SW 1271 (cell line): ENCODE measurements around the gene TMEM184B.

Experiments used
- DNase-seq, 2 experiments: peaks; one replicate each; lab custom pipeline; 2025; lab: John Stamatoyannopoulos, UW

The TMEM184B gene

DNA sequence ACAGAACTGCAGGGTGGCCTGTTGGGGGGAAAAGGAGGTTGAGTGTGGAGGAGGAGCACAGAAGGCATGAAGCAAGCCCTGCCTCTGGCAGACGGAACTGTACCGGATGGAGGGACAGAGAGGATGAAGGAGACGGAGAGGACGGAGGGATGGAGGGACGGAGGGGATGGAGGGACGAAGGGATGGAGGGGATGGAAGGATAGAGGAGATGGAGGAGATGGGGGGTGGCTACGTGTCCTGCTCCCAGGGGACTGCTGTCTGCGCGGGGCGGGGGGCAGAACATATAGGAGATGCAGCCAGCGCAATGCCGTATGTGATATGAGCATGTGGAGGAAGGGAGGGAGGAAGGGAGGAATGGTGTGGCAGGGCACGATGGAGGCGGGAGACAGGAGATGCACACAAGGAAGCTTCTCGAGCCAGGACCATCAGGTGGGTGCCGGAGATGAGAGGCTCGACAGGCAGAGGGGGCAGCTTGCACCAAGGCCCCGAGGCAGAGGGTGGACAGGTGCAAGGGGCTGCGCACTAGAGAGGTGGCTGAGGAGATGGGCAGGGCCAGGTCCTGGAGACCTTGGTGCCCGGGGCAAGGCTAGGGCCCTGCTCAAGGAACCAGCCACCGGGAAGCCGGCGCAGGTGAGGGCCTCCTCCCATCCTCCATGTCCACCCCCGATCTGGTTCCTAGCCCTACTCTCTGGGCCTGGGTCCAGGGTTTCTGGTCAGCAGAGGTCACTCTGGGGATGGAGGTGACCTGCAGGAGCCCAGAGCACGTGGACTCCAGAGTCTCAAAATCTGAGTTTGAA, 45.8 kb downstream of the TMEM184B start:
- DNase-seq = no peak

DNA sequence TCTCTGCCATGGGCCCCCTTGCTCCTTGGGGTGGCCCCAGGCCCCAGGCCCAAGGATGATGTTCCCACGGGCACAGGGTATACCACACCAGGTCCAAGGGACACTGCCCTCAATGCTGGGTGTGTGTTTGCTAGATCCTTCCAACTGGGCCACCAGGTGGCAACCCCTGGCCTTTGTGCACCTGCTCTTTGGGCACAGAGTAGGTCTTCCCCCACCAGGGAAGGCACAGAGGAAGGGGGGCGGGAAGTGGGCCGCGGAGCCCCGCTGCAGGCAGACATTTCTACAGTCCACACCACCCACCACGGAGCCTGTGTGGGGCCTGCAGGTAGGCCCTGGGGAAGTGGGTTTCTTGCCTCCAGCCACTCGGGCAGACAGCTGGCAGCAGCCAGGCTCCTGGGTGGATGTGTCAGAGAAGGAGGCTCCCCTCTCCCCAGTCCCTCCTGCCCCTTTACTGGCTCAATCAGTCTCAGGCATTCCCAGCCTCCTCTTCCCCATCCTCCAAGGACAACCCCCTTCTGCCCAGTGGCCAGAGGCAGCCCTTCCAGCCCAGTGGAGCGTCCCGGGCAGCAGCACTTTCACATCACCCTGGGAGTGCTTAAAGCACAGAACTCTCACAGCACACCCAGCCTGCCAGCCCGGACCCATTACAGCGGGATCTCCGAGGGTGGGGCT, 49.4 kb downstream of the TMEM184B start:
- DNase-seq = no peak

DNA sequence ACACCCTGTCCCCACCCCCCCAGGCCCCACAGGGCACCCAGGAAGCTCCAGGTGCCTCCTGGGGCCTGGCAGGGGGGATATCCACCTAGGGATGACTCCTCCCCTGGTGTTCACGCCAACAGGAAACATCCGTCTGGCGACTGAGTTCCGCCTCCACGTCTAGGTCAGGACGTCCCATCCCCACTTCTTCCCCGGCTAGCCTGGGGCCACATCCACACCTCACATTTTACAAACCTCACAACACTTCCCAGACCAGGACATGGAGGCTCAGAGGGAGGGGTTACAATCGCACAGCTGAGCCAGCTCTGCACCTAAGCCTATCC, 50.1 kb downstream of the TMEM184B start:
- no peak for DNase-seq

DNA sequence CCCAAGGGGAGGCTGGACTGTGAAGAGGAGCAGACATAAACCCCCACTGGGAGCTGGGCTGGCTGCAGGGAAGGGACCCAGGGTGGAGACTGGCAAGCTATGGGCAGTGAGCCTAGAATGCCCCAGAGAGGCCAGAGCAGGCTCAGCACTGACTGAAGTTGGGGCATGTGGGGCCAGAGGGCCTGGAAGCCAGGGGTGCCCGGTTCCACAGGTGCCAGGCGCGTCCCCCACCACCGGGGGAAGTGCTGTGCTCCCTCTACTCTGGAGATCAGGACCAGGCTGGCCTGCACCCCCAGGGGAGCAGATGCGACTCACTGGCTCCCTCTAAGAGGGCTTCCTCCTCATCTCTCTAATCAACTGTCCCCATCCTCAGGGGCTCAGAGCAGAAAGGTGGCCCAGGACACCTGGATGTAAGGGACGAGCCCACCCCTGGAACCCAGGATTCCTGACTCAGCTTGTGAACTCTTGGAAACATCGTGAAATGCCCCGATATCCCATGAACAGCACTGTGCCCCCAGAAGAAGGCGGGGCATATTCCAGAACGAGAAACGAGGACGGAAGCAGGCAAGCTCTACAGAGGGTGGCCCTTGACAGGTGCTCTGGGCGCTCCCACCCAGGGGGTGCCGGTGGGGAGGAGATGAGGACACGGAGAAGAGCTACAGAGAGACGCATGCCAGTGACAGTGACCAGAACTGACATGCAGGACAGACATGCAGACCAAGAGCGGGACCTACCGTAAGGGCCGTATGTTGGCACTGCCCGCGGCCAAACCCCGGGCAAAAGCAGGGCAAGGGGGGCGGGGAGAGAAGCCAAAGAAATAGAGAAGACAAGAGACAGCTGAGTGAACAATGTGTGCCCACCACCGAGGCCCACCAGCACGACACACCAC, 50.7 kb downstream of the TMEM184B start:
- DNase-seq = no peak

DNA sequence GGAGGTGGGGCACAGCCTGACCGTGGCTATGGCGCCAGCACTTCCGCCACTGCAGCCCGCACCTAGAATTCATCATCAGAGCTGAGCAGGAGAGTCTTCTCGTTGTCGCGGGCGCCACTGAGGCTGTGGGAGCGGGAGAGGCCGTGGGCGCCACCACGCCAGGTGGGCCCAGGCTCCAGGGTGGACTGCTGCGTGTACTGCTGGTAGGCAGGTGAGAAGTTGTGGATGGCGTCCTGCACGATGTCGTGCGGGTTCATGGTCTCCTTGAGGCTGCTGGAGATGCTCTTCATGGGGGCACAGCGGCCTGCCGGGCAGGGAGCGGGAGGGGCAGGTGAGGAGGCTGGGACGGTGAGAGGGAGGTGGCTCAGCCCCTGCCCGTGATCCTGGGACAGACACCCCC, 51.4 kb downstream of the TMEM184B start:
- no peak for DNase-seq

DNA sequence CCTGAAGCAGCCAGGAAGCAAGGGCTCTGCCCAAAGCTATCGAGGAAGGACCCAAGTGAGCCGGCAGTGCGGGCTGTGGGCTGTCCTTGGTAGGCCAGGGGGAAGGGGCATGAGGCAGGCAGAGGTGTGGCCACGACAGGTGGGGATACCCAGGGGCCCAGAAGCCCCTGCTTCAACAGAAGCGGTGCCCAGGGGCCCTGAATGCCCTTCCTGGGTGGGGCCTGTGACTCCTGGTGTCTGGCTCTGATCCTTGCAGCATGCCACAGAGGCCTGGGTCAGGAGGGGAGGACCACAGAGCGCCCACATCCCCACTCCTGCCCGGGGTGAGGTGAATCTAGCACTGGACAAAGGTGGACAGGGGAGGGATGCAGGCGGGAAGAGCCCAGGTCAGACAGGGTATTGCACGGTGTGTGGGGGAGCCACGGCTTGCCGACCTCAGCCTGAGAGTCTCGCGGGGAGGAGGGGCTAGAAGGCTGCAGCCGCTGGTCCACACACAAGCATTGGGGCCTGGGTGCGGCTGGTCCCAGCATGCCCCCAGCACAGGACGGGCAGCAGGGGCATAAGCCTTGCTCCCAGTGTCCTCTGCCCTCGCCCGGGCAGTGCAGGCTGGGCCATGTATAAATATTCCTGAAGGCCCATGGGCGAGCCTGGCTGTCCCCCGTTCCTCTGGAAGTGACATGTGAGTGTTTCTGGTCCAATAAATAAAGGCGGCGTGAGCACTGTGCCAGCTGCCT, 52.0 kb downstream of the TMEM184B start:
- no peak for DNase-seq

DNA sequence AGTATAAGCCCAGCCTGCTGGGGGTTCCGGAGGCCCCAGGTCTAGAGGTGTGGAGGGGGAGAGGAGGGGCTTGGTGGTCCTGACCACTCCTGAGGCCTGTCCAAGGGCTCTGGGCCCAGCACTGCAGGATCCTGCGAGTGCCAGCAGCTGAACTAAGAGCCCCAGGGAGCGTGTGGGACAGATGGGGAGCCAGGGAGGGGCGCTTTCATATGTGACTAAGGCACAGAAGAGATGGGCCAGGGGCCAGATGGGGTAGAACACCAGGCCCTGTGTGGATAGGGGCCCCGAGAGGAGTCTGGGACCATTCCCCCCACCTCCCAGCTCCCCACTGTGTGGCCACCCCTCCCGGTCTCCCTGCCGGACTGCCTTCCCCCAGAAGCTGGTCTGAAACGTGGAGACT, 52.6 kb downstream of the TMEM184B start:
- DNase-seq = no peak

DNA sequence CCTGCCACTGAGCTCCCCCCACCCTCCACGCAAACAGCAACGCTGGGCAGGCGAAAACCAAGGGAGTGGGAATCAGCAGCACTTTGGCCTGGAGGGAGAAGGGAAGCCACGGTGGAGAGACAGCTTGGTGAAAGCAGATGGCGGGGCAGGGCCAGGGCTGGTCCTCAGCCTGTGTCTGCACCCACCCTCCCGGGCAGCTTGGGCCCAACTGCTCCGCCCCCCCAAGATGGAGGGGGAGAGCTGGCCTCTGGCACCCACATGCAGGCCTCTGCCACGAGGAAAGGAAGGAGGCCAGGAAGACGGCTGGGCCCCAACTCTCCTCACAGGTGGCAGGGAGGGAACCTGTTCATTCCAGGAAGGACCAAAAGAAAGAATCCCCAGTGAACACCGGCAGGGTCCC, 53.2 kb downstream of the TMEM184B start:
- no peak for DNase-seq

DNA sequence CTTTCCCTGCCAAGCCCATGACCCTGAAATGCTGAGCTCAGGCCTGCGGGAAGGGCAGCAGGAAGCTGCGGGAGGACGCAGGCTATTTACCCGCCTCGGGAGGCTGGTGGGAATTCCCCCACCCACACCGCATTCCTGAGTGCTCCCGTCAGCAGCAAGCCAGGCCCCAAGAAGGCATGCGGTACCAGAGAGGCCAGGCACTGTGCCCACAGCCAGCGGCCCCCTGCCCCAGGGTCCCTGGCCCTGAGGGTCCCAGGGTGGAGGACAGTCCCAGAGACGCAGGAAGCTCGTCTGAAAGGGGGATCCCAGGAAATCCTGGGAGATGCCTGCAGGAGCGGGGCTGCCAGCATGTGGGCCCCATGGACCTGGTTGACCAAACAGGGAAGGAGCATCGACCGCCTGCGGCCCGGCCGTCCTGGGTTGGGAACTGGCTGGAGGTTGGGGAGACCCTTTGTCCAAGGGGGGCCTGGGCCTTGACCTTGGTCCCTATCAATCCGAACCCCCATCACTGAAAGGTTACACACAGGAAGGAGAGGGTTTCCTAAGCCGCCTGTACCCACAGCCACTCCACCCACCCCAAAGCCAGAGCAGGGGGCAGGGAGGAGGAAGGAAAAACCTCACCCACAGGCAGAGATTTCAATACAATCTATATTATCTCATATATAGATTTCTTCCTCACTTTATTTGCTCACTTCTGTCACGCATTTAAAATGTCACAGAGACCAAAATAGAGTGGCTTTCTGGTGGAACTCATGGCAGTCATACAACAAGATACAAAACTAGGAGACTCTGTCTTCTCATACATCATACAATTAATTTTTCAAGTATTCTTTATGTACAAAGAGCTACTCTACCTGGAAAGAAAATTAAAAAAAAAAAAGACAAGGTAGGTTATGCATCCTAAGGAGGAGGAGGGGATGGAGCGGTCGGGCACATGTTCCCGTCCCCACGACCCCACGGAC, 53.9 kb downstream of the TMEM184B start:
- peak; percentile 50 to 66 for DNase-seq

DNA sequence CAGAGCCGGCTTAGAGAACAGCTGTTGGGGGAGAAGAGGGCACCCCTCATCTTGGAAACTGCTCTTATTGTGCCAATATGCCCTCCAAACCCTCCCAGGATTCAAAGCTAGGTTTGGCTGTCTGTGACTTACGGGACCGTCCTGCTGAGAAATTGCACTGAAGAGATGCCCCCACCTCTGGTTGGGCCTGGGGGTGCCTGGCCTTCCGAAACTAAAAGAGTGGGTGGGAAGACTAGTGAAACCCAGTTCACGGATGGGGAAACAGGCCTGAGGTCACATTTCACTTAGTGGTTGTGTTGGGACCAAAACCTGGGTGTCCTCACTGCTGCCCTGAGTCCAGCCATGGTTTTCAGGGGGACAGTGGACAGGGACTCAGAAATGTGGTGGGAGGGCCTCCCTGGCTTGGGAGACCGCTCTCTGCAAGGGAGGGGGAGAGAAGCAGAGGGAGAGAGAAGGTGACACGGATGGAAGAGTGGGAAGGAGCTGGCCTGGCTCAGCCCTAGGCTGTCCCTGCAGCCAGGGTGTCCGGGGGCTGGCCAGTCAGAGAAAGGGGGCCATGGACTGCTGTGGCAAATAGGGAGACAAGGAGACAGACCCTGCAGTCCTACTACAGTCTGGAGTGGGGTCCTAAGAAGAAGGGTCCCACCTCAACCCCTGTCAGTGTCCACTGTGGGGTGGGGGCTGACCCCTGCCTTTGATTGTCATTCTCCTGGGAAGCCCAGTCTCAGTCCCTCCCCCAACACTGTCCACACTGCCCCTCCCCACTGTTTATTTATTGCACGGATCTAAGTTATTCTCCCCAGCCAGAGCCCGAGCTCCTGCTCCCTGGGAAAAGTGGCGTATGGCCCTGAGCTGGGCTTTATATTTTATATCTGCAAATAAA, 57.4 kb downstream of the TMEM184B start:
- no peak for DNase-seq

DNA sequence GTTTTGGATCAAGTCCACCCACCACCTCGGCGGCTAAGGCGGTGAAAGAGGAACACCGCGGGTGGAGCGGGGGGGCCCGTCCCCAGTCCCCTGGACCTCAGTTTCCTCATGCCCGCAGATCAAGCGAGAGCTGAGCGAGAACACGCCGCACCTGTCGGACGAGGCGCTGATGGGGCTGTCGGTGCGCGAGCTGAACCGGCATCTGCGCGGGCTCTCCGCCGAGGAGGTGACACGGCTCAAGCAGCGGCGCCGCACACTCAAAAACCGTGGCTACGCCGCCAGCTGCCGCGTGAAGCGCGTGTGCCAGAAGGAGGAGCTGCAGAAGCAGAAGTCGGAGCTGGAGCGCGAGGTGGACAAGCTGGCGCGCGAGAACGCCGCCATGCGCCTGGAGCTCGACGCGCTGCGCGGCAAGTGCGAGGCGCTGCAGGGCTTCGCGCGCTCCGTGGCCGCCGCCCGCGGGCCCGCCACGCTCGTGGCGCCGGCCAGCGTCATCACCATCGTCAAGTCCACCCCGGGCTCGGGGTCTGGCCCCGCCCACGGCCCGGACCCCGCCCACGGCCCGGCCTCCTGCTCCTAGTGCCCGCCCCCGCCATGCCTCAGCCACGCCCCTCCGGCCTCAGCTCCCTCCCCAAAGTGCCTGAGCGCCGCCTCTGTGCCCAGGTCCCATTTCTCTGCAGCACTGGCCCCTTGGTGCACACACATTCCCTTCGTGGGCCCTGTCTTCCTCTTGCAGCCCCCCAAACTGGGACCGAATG, 58.3 kb downstream of the TMEM184B start:
- no peak for DNase-seq

DNA sequence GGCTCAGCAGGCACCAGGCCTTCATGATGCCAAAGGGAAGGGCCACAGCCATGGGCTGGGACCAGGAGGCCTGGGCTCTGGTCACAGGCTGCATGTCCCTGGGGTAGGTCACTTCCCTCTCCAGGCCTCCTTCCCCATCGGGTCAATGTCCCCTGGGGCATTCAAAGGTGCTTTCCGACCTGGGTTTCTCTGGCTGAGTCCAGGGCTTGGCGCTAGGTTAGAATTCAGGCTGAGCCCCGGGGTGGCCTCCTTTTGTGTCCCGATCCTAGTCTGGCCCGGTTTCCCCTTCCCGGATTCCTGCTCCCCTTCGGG, 58.9 kb downstream of the TMEM184B start:
- DNase-seq = no peak

DNA sequence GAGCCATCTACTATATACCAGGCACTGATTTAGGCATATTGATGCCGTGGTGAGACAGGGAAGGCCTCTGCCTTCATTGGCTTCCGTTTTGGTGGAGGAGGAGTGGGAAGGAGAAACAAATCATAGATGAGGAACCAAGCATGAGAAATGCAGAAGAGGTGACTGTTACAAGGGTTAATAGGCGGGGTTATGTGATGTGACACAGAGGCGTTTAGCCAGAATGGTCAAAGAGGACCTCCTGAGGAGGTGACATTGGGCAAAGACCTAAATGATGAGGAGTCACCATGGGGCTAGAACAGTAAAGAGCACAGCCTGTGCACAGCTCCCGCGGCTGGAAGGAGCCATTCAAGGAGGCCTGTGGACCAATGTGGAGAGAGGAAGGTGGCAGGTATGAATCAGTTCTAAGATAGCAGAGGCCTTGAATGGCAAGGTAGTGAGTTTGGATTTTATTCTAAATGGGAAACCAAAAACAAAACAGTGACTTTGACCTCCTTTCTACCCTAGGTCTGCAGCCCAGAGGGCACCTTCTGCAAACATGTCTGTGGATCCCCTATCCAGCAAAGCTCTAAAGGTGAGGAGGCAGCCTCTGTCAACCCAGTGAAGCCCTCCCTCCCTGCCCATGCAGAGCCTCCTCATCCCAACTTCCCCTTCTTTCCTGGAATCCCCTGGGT, 59.4 kb downstream of the TMEM184B start:
- no peak for DNase-seq

DNA sequence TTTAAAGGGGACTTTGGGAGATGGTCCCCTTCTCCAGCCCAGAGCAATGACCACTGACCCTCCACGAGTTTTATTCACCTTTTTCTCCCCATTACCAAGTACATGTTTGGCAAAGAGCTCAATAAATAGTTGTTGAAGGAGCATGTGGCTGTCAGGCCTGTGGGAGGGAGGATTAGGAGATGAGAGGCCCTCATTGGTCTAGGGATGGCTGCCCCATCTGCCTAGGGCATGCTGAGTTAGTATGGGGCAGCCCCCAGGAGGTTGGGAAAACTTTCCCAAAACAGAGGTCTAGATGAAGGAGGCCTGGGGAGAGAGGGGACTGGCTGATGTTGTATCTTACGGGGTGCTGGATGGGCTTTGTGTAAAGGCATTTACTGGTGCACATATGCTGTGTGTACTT, 60.4 kb downstream of the TMEM184B start:
- no peak for DNase-seq

DNA sequence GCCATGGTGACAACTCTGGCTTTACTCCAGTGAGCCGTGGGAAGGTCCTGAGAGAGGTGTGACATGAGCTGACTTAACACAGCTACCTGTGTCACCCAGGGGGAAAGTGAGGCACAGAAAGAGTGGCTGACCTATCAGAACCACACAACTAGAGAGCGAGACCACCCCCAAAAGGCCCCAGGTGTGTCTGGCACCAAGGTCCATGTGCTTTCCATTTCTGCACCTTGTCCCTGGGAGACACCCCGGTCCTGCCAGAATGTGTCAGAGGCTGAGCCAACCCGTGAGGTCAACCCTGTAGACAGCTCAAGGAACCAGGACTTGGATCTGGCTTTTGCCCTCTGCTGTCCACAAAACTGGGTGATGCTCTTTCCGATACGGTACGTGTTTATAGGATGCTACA, 61.3 kb downstream of the TMEM184B start:
- DNase-seq = no peak

DNA sequence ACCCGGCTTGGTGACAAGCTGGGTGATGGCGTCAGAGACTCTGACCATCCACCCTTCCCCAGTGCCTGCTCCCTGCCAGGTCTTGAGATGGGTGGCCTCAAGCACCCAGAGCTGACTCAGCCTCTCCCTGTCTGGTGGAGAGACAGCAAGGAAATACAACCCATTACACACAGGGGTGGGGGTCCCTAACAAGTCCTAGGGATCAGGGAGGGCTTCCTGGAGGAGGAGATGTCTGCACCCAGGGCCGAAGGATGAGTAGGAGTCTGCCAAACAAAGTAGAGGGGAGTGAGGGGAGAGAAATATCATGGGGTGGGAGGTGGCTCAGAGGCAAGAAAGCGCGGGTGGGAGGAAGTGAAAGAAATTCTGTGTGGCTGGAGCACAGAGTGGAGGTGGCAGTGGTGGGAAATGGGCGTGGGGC, 64.2 kb downstream of the TMEM184B start:
- no peak for DNase-seq

DNA sequence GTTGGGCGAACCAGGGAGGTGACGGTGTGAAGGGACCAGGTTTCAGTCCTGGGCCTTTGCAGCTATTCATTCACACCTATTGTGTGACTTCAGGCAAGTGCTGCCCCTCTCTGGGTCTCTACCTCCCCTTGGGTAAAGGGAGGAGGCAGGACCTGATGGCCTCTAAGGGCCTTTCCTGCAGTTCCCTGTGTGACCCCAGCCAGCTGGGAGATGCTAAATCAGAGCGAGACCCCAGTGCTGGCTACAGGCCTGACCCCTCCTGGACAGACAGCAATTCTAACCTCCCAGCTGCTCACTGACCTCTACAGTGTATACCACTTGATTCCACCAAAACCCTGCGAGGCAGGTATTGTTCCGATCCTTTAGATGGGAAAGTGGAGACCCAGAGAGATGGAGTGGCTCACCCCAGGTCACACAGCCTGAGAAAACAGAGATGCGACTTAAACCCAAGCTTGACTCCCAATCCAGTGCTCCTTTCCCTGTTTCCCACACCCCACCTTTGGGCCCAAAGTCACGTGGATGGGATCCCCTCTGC, 64.8 kb downstream of the TMEM184B start:
- DNase-seq = no peak
